HPDE6-E6E7 (cell line): Measurements from ENCODE around the gene ABCB11.
A peak's percentile ranks its signal among the peaks of the same experiment; 100 is the strongest.
"Not testable (repeated sequence)": the region's sequence is repeated elsewhere in the genome, so short reads cannot be mapped to it uniquely, and the experiment has no call there.

ENCODE experiments used
- DNase-seq: peaks from one replicate; pipeline ENCODE4 v3.0.0; 2011; ENCODE audit warnings: missing footprints; ENCODE audit errors: extremely low spot score

ABCB11 gene

DNA sequence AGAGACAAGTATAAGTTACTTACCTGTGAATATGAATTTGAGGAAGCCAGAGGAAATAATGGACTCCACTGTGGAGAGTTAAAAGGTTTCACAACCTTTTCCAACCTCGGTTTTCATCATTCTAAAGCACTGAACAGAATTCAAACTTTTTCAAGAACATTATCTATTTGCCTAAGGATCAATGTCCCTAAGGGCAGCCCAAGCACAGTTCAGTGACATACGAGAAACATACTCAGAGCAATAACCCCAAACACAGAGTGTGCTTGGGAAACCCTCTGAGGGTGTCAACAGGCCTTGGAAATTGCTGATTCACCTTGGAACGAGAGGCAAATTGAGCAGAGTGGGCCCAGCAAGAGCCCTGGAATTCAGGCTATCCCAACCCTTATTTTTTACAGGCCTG lies at the start of gene ABCB11:
ABCB11 (minus strand) TSS at position 123 of the 400 bp plus-strand sequence. CDS start 13,199 bp downstream, outside the sequence.
- DNase-seq: no peak

DNA sequence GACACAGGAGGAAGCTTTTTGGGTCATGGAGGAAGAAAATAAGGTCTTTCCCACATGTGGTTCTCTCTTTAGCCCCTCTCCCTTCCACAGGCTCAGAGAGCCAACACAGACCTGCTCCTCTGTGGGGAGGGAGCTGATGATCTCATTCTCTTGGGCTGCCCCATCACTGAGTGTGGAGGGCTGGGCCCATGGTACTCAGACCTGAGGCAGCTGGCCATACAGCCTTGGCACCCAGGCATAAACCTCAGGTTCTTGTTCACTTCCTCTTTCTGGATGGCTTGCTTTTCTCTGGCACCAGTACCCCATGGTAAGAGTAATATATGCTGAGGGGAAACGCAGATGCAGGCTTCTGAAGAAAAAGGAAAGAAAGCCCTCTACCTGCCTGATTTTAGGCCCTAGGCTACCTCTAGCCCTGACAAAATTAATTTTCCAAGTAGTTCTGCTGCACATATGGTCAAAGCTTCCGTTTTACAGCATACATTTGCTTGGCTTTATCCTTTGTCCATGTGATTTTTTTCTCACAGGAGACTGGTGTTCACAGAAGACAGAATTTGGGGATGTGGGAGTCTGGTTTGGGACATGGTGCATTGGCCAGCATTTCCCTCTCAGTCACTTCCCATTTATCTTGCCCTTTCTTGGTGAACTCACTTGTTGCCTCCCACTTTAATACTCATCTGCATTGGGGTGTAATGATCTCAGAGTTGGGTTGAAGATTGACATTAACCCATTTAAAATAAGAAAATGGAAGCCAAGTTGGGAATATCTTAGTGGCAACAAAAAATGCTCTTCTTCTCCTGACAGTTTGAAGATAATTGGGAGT lies 49.3 kb upstream of the ABCB11 start:
- no peak for DNase-seq

DNA sequence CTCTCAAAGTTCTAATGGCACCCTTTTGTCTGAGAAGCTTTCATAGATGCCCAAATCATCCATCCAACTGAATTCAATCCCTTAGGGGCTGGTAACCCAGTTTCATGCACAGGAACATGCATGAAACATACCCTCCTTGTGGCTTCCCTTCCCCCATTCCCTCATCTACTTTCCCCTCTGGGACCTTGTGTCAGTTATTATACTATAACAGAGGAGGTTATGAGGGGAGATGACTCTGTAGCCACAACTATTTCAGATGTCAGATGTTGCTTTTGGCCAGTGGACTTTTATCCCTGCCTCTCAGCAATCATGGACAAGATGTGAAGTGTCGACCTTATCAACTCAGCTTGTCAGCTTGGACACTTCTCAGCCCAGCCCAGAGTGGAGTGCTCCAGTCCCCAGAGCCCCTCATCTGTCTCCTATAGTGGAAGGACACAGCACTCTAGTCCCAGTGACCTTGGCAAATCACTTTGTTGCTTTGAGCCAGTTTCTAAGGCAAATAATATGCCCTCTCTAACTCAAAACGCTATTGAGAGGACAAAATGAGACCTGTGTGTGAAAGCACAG lies 46.6 kb upstream of the ABCB11 start:
- no peak for DNase-seq

DNA sequence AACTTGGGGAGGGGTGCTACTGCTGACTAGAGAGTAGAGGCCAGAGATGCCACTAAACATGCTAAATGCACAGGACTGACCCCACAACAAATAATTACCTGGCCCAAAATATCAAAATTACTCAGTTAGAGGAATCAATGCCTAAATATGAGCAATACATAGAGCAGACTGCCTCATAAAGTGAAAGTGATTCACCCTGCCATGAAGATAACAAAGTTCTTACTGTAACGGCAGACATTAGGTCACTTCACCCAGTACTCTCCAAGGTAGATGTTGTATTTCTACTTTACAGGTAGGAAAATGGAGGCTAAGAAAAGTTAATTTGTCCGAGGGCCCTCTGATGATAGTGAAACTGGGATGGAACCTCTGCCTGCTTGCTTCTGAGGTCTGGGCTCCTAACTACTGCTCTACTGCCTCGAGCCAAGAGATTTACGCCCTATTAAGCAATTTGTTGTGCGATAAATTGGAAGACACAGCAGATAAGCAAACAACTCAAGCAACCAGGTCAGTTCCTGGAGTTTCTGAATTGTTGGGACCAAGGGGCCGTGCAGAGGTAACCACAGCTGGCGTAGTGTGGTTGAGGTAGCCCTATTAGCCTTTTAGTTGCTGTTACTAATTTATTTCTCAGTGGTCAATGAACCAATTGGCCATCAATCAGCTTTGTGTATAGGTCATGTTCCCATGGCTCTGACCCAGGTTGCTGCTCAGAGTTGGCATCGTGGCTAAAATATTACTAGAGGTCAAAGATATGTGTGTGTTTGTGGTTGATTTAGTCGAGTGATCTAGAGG lies 43.0 kb upstream of the ABCB11 start:
- no peak for DNase-seq

DNA sequence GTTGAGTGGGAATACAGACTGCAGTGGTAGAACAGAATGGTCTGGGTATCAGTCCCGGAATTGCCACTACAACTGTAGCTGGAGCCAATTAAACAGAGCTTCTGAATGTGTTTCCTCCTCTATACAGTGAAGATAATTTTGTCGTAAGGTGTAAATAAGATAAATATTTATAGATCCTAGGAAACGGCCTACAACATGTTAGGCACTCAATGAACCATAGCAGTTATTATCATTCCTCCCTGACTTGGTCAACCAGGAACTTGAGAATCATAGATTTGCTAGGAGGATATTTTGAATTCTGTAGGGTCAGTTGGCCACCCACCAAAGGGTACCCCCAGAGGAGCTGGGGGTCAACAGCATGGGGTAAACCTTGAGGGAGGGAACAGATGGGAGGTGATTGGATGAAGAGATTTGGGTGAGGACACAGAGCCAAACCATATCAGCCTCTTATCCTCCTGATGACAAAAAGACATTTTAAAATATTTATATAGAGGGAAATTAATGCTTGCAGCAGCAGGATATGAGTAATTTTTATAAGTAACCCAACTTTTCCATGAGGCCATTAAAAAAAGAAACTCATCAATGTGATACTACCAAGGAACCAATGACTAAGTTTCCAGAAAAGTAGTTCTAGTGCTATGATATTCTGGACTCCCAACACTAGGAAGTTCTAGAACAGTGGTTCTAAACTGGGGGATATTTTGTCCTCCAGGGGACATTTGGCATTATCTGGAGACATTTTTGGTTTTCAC lies 42.3 kb upstream of the ABCB11 start:
- no peak for DNase-seq

DNA sequence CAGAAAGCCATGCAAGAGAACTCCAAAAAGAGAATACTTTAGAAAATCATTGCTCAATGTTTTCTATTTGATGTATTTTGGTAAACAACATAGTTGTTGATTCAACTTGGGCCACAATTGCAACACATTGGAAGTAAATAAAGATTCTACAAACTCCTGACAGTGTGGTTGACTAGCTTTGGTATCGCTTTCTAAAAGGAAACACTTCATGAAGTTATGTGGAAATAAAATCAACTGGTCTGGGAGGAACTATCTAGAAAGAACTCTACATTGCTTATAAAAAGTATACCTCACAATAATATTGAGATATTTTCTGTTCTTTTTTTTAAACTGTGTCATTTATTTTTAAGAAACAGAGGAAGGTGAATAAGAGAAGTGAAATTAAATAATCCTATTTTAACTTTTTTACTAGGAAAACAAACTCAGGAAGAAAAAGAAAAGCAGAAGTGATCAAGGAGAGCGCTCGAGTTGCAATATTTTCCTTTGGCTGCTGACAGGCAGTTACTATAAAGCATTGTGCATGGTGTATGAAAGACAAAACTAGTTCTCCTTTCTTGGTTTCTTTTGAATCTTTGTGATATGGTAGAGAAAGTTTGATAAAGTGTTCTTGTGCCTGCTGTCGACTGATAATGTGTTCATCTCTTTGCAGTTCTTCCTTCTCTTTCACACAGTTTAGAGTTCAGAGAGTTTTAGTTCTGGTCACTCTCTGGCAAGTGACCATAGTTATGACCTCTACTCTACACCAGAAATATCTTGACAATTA lies 41.2 kb upstream of the ABCB11 start:
- no peak for DNase-seq

DNA sequence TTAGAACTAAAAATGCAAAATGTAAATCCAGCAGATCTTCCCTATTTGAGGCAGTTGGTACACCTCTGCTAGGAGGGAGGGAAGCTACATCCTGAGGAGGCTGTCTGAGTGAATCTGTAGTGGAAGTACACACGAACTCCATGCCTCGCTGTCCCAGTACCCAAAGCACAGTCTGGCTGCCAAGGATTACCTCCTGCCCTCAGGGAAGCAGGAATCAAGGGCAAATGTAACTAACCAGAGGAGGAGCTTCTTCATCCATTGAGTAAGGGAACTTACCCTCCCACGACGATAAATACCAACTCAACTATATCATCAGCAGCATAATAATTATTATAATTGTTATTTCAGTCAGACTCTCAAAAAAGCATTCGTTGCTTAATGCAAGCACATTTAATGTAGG lies 40.3 kb upstream of the ABCB11 start:
- no peak for DNase-seq

DNA sequence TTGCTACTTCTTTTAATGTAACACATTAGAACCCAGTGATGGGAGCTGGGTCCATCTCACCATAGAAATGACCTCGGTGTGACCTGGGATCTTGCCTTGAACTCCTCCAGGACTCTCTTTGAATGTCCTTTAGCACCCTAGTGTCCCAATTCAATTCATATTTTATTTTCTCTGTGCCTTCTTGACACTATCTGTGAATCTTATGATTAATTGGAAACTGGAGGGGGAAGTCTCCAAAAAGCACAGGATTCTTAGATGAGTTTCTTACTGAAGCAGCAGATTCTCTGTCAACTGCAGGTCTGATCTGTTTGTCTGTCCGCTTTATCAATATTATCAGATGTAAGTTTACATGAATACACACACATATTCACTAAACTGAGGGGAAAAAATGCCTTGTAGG lies 38.7 kb upstream of the ABCB11 start:
- no peak for DNase-seq

DNA sequence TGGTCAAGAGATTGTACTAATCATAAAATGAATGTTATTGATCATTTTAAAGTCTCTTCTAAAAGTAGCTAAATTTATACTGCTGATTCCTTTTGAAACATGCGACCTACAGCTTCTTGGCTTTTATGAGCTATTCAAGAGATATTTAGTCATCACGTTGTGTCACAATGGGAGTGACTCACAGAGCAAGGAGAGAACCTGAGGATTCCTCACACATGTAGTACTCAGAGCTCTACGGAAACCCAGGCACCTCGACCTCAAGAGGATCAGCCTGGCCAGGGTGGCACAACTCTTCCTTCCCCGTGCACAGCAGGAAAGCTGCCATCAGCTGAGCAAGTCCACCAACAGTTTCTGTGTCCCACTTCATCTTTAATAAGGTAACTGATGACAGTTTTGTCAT lies 38.2 kb upstream of the ABCB11 start, which contains the start of gene DHRS9:
DHRS9 (plus strand) TSS at position 223 of the 400 bp plus-strand sequence. CDS start 12,019 bp downstream, outside the sequence.
- DNase-seq: peak; percentile 80

DNA sequence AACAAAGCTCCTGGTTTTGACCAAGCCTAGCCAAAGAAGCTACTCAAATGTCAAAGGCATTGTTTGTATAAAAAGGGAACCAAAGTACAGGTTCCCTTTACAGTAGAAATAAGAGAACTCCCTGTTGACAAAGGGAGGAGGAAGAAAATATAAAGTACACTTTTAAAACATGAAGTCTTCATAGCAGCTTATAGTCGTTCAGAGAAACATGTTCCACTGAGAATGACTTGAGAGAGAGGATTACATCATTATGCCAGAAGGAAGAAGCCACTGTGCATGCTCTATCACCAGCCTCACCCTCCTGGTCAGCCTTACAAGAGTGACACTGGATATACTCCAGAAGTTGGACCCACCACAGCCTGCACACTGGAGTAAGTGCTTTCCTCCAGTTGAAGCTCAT lies 35.8 kb upstream of the ABCB11 start:
- DNase-seq: no peak

DNA sequence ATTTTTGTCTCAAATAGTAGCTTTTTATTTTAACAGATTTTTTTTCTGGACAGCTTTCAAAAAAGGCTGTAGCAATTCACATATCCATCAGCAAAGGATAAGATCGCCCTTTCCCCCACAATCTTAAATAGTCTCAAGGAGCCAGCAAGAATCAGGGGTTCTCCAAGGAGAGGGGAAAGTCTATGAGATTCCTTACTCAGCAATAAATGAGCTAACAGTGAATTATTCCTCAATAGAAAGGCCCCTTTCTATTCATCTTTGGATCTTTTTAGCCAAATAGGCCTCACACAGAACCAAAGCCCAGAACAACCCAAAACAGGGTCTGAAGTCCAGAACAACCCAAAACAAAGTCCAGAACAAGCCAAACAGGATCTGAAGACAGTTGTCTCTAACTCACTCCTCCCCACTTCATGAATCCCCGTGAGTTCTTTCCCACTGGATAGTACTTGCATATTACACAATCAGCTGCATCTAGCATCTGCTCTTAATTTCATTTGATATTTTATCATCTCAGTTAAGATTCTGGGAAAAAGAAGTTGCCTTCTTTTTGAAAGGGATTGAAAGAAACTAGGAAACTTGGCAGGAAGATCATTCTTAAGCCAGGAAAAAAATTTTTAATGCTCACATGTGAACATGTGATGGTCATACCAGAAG lies 34.9 kb upstream of the ABCB11 start:
- no peak for DNase-seq

DNA sequence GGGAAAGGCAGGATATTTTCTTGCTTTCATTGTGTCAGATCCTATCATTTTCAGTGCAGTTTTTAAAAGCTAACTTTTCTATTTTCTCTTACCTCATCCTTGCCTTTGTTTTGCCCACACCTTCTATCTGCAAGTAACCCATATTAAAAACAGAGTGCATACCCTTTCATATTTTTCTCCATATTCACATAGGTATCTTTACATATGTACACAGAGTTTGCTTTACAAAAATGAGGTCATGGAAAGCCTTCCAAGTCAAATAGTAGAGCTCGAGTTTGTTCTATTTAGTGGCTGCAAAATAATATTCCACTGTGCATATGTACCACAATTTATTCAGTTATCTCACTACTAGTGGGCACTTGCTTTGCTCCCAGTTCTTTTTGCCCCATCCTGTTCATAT lies 34.3 kb upstream of the ABCB11 start:
- DNase-seq: no peak

DNA sequence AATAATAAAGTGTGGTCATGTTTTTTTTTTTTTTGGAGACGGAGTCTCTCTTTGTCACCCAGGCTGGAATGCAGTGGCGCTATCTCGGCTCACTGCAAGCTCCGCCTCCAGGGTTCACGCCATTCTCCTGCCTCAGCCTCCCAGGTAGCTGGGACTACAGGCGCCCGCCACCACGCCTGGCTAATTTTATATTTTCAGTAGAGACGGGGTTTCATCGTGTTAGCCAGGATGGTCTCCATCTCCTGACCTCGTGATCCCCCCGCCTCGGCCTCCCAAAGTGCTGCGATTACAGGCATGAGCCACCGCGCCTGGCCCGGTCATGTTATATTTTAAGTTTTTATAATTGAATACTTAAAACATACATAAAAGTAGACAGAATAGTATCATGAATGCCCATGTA lies 33.1 kb upstream of the ABCB11 start:
- DNase-seq: not testable (repeated sequence)

DNA sequence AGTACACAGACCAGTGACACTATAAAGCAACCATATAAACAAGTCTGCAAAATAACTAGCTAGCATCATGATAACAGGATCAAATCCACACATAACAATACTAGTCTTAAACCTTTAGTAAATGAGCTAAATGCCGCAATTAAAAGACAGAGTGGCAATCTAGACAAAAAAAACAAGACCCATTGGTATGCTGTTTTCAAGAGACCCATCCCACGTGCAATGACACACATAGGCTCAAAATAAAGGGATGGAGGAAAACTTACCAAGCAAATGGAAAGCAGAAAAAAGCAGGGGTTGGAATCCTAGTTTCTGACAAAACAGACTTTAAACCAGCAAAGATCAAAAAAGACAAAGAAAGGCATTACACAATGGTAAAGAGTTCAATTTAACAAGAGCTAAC lies 23.5 kb upstream of the ABCB11 start:
- not testable (repeated sequence) for DNase-seq

DNA sequence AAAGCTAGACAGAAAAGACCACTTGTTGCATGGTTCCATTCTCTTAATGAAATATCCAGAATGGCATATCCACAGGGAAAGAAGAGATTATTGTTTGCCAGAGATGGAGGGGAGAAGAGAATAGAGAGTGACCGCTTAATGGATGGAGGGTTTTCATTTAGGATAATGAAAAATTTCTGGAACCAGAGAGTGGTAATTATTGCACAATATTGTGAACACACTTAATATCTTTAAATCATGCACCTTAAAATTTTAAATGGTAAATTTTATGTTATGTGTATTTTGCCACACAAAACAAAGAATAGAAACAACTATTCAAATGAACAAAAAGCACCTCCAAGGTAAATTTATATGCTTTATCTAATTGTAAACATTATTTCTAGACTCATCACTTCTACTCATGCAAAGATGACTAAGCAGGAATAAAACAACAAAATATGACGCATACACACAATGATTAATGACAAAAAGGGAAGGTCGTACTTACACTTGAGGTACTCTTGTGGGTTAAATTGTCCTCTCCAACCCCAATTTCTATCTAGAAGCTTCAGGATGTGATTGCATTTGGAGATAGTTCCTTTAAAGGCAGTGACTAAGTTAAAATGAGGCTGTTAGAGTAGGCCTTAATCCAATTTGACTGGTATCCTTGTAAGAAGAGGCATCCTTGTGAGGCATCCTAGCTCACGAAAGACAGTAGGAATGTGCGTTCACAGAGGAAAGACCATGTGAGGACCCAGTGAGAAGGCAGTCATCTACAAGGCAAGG lies 19.5 kb upstream of the ABCB11 start:
- no peak for DNase-seq

DNA sequence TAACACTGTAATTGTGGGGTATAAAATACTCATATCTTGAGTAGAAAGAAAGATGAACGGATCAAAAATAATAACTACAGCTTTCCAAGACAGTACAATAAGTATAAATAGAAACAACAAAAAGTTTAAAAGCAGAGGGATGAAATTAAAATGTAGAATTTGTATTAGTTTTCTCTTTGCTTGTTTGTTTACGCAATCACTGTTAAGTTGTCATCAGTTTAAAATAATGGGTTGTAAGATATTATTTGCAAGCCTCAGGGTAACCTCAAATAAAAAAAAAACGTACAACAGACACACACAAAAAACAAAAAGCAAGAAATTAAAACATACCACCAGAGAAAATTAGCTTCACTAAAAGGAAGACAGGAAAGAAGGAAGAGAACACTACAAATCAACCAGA lies 18.0 kb upstream of the ABCB11 start:
- no peak for DNase-seq

DNA sequence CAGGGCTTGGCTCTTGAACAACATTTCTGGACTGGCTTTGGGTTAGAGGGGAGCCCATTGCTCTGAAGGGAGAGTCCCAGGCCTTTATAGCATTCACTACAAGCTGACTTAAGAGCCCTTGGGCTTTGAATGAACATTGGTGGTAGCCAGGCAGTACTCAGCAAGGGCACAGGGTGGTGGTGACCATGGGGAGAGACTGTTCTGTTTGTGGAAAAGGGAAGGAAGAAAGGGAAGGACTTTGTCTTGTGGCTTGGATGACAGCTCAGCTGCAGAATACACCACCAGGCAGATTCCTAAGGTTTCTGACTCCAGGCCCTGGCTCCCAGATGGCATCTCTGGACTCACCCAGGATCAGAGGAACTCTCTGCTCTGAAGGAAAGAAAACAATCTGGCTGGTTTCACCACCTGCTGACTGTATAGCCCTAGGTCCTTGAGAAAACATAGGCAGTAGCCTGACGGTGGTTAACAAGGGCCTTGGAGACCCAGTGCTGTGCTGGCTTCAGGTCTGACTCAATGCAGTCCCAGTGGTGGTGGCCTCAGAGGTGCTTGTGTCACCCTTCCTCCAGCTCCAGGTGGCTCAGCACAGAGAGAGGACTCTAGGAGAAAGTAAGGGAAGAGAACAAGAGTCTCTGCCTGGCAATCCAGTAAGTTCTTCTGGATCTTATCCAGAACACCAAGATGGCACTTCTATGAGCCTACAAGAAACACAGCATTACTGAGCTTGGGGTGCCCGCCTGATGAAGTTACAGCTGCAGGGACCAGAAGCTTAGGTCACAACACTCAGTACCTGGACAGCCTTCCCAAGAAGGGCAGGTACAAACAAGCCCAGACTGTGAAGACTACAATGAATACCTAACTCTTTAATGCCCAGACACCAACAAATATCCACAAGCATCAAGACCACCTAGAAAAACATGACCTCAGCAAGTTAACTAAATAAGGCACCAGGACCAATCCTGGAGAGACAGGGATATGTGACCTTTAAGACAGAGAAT lies 16.4 kb upstream of the ABCB11 start:
- DNase-seq: no peak

DNA sequence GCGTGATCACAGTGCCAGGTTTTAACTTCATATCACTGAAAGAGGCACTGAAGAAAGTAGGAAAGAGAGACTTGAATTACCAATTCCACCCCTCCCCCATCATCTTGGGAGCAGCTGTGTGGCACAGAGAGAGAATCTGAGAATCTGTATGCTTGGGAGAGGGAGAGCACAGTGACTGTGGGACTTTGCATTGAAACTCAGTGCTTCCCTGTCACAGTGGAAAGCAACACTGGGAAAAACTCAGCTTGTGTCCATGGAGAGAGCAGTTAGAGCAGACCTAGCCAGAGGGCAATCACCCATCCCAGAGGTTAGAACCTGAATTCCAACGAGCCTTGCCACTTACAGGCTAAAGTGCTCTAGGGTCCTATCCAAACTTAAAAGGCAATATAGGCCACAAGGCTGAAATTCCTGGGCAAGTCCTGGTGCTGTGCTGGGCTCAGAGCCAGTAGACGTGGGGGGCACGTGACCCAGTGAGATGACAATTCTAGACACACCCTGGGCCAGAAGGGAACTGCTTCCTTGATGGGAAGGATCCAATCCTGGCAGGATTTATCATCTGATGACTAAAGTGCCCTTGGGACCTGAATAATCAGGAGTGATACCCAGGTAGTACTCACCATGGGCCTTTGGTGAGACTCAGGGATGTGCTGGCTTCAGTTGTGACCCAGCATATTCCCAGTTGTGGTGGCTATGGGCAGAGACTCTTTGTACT lies 15.5 kb upstream of the ABCB11 start:
- no peak for DNase-seq
